Tibial nerve (tissue), 3 donors: ENCODE results near the gene AGPAT2.

Experiments
- CTCF ChIP-seq, 5 experiments: fragments of 200-600 bp in 3 of 5; fragments of 450-650 bp in 2 of 5; sonication (generic) in 3 of 5; IDR thresholded peaks; one replicate each; pipeline ENCODE4 v1.5.1; 2016 to 2019; ENCODE audit warnings: antibody characterized with exemption in 5 of 5, mild to moderate bottlenecking in 3 of 5, moderate library complexity in 2 of 5
- POLR2A ChIP-seq, 2 donors: fragments of 450-650 bp; IDR thresholded peaks; one replicate each; pipeline ENCODE4 v1.6.1; 2017; ENCODE audit warnings: antibody characterized with exemption in 2 of 2, mild to moderate bottlenecking in 2 of 2, moderate library complexity in 2 of 2

GRCh38 chr9:136694163-136694871 is 7.1 kb upstream of the AGPAT2 start:
- TF ChIP-seq POLR2A (IDR thresholded peaks at IDR 0.05) (no peak), CTCF (IDR thresholded peaks at IDR 0.05) (peak; percentile 55 to 68 (median 61))
